Stromal cell of bone marrow (primary cell): Measurements from ENCODE around the gene NUP210L.
"Not testable (repeated sequence)": the region's sequence is repeated elsewhere in the genome, so short reads cannot be mapped to it uniquely, and the experiment has no call there.

Experiments used
- DNase-seq: peaks from one replicate; pipeline ENCODE4 v3.0.0-alpha.2; 2012; ENCODE audit warnings: low read depth

The NUP210L gene

DNA sequence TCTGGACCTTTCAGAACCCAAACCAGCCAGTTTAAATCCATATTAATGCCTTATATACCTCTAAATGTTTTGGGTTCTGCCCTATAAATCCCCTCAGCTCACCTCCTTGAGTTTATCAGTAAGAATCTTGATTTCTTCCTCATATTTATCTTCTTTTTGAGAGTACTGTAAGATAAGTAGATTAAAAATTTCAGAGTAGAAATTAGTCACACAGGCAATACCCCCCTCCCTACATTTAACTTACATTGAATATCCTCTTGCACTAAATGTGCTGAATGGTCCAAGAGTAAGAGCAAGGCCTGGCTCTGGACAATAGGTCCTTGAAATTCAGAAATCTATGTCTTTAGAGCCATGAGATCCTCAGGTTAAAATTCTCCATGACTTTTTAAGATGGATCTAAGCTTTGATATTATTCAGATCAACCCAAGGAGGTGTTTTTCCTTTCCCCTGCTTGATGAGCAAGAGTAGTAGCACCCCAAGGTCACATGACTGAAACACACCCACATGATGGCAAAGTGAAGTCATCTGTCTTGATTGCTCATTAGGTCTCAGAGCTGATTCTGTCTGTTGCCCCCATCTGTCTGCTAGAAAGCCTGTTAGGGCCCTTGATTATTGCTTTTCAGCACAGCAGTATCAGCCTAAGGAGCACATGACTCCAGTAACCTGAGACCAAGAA lies 15.8 kb upstream of the NUP210L start:
- DNase-seq, result no peak

DNA sequence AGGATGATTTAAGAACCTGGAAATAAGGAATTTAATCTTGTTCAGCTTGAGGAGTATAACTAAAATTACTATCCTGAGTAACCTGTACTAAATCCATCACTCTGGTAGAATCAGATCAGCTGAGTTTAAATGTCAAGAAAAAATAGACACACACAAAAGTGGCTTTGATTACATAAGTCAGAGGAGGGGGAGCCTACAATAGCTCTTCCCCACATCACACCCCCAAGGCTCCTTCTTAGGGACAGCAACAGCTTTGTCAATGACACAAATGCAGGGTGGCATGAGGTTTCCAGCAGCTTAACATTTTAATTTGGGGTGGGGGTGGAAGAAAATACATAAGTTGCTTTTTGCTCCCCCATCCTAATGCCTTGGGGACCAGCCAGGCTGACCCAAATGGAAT lies 12.6 kb upstream of the NUP210L start:
- no peak for DNase-seq

- no peak for DNase-seq
These were observed 11.3 kb upstream of the NUP210L start for GRCh38 chr1:154166207-154166606.

GRCh38 chr1:154159554-154159953 lies 4.7 kb upstream of the NUP210L start:
- no peak for DNase-seq

DNA sequence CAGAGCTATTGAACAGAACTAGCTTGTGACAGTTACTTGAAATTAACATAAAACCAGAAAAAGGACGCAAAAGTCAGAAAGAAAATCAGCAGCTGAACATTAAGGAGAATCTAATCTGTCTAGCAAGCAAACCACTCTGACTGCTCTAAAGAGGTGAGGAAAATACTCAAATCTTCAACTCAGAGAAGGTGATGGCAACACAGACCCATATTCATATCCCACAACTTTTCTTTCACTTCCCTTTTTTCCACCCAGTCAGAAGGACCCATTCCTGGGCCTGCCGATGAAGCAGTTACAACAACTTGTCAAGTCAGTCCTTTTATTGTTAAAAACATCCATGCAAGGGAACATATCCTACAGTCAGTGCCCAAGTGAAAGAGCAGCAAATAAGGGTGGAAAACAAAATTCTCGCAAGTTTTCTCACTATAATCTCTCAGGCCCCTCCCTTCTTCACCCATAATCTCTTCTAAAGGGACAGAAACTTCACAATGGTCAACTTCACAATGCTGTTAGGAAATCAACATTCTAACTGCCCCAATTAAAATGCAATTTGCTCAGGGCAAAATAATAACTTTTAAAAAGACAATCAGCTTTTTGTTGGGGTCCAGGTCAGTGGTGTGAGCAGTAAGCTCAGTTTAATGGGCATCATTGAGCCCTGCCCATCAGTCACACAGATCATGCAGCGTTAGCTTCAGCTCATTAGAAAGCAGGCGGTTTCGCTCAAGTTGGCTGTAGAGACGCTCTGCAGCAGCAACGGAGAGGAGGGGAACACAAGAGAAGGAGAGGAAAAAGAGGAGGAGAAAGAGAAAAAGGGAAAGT lies 3.6 kb upstream of the NUP210L start:
- DNase-seq, result no peak

DNA sequence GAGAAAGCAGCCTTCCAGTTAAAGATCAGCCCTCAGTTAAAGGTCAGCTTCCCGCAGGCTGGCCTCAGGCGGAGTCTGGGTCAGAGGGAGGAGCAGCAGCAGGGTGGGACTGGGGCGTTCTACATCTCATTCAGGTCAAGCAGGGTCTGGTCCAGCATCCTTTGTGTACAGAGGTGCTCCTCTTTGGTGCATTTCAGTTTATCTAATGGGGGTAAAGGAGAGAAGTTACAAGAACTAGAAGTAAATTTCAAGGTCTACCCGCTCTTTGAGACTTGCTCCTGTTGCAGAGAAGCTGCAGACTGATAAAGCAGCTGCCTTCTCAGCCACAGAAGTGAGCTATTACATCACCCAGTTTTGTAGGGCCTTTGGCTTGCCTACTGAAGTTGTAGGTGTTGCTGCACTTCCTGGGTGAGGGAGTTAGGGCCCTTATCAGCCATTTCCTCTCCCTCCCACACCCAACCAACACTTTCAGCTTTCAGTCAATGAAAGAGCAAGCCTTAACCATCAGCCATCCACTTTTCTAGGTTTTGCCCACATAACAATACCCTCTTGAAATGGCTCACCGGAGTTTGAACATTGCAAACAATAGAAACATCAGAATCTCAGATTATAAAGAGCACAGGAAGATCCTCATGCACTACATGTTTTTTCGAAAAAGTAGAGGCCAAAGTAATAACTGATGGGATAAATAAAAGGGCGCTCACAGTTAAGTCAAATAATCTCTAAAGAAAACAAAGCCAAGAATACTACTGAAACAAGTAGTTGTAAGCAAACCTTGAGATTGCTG lies 2.8 kb upstream of the NUP210L start:
- no peak for DNase-seq

DNA sequence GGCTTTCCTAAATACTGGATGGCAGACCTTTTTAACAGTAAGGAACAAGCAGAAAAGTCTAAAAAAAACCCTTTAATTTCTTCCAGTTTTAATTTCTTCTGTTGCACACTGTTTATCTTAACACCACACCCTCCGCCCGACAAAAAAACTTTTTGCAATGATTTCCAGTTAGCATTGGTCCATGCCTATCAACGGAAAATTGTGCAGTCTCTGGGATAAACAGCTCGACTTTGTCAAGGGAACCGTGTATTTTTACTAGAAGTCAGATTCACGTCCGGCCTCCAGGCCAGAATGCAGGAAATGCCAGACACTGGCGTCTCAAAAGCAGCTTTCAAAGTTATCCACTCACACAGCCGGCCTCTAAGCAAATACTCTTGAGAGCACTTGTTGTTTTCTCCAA lies 378 bp upstream of the NUP210L start:
- DNase-seq, result peak; percentile 28

DNA sequence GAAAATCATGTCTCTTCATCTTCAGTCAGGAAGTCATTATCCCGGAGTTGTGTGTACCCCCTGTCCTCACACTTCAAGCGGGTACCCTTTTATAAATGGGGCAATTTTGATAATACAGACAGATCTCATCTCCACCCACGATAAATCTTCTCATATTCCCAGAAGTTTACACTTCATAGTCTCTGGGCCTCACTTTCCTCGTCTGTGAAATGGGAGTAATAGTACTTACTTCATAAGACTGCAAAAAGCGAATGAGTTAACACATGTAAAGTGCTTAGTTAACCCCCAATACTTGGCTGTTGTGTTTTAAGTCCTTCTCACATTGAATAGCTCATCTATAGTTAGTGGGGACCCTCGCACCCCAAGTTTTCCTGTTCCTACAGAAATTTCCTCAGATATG lies 820 bp downstream of the NUP210L start:
- DNase-seq, result no peak

DNA sequence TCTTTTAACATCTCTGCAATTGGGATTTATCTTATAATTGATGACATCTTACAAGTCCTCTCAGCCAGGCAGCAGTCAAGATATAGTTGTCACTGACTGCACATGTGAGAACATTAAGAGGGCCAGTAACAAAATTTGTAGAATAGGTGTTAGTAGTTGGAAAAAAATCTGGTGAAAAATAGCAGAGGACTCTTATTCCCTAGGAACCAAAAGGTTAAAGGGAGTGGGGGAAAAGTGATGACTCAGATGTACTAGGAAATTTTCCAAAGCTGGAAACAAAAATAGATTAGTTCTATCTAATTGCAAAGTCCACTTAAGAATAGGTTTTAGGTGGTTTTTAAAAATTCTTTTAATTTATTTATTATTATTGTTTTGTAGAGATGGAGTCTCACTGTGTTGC lies 3.6 kb downstream of the NUP210L start:
- DNase-seq, result peak; percentile 26

DNA sequence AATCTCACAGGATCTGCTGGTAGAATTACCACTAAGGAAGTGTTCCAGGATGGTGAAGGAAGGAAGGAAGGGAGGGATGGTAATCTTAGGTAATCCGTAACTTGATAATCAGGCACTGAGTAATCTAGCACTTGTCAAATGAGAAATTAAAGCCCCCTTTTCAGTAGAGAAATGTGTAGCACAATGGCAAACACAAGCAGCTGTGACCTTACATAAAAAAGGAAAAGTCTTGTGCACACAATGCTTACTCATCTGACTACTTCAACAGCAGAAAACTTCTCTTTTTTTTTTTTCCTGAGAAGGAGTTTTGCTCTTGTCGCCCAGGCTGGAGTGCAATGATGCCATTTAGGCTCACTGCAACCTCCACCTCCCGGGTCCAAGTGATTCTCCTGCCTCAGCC lies 6.1 kb downstream of the NUP210L start:
- no peak for DNase-seq

GRCh38 chr1:154147505-154147904 lies 7.4 kb downstream of the NUP210L start:
- DNase-seq, result not testable (repeated sequence)

GRCh38 chr1:154145986-154146385 lies 8.9 kb downstream of the NUP210L start:
- DNase-seq, result no peak

GRCh38 chr1:154142358-154142757 lies 12.5 kb downstream of the NUP210L start:
- no peak for DNase-seq

DNA sequence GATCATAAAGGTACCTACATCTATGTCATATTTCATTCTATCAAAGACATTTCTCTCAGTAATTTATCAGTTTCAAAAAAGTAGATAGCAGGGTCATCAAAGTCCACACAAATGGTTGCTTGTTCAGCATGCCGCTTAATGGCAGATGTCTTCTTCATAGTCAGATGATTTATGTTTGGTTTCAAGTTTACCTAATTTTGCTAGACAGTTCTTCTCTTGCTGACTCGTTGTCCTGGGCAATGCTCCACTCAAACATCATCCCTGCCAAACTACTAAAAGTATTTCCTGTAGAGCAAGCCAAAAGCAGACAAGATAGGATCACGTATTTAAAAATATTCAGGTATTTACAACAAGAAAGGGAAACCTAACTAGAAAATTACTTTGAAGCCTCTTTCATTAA lies 13.6 kb downstream of the NUP210L start:
- peak; percentile 11 for DNase-seq

GRCh38 chr1:154137888-154138287 lies 17.0 kb downstream of the NUP210L start:
- no peak for DNase-seq

DNA sequence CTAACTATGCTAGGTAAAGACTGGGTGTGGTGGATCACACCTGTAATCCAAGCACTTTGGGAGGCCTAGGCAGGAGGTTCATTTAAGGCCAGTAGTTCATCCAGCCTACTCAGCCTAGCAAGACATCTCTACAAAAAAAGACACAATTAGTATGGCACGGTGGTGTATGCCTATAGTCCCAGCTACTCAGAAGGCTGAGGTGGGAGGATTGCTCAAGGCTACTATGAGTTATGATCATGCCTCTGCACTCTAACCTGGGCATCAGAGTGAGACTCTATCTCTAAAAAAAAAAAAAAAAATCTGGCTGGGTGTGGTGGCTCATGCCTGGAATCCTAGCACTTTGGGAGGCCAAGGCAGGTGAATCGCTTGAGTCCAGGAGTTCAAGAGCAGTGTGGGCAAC lies 21.6 kb downstream of the NUP210L start:
- DNase-seq, result no peak

- DNase-seq, result no peak
These were observed 25.4 kb downstream of the NUP210L start for GRCh38 chr1:154129391-154129970.

DNA sequence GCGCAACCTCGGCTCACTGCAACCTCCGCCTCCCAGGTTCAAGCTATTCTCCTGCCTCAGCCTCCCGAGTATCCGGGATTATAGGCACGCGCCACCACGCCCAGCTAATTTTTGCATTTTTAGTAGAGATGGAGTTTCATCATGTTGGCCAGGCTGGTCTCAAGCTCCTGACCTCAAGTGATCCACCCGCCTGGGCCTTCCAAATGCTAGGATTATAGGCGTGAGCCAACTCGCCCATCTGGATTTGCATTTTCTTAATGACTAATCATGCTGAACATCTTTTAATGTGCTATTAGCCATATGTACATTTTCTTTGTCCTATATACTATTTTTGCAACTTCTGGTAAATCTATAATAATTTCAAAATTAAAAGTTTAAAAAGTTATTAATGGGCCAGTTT lies 31.7 kb downstream of the NUP210L start:
- not testable (repeated sequence) for DNase-seq

DNA sequence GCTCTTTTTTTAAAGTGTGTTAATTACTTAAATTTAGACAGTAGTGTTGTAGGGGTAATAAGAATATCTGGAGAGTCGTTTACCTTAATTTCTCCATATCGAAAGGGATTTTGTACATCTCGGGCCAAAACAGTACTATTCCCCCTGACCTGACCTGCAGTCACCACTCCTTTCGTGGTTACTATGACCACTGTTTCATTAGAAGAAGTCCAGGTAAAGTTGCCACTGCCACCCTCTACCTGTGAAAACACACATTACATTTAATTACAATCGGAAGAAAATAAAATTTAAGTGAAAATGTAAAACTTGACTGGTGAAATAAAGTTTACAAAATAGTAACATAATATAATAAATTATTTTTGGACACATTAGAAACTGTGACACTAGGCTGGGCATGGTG lies 37.2 kb downstream of the NUP210L start:
- no peak for DNase-seq

GRCh38 chr1:154115180-154115579 lies 39.7 kb downstream of the NUP210L start:
- DNase-seq, result no peak

DNA sequence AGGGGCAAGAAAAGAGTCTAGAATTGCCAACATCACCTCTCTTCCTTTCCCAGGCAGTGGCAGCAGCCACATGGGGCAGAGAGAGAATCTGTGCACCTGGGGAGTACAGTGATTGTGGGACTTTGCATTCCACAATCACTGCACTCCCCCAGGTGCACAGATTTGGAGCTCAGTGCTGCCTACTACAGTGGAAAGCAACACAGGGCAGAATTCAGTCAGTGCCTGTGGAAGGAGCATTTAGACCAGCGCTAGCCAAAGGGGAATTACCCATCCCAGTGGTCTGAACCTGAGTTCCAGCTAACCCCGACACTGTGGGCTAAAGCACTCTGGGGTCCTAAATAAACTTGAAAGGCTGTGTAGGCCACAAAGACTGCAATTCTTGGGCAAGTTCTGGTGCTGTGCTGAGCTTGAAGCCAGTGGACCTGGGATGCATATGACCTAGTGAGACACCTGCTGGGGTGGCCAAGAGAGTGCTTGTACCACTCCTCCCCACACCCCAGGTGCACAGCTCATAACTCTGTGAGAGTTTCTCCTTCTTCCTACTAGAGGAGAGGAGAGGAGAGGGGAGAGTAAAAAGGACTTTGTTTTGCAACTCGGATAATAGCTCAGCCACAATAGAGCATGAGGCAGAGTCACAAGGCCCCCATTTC lies 50.3 kb downstream of the NUP210L start:
- DNase-seq, result no peak

DNA sequence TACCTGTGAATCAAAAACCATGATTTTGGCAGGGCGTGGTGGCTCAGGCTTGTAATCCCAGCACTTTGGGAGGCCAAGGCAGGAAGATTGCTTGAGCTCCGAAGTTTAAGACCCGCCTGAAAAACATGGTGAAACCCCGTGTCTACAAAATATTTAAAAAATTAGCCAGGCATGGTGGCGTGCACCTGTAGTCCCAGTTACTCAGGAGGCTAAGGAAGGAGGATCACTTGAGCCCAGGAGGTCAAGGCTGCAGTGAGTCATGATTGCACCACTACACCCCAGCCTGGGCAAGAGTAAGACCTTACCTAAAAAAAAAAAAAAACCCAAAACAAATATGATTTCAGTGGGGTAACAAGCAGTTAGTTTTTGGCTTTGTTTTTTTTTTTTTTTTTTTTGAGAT lies 54.7 kb downstream of the NUP210L start:
- DNase-seq, result not testable (repeated sequence)
